Measurements from ENCODE around the gene MYO16.

MYO16 gene

GRCh38 chr13:109096101-109096500 lies 466.7 kb downstream of the MYO16 start:
- Mint-ChIP-seq H3K9me3 (peaks cover 15% of the 10 kb centered on the region), H3K4me1 (ENCODE audit: low read depth) (no peaks in the 10 kb centered on the region), H3K27me3 (peaks cover 10% of the 10 kb centered on the region), H3K4me3 (no peak overlapping the region), H3K27ac (no peak overlapping the region), H3K36me3 (ENCODE audit: low read depth) (no peaks in the 10 kb centered on the region)

DNA sequence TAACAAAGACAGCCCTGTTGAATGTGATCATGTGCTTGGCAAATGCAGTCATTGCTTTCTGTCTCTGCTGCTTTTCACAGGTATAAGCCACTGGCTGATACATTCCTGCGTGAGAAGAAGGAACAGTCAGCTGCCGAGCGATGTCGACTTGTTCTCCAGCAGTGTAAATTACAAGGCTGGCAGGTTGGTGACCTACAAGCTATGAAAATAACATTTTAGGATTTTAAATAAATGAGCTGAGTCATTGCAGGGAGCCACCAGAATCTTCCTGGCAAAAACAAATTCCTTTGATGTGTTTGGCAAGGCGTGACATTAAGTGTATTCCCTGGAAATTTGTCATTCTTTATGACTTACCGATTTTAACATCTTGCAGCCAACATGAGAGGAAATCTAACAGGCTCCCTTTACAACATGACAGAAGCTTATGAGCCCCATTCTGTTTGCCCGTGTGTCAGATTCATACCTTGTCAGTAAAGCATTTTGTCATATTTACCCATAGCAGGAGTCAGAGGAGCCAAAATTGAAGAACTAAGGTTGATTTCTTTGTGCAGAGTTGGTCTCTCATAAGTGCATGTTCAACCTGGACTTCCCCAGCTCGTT lies 471.4 kb downstream of the MYO16 start:
- H3K4me1 Mint-ChIP-seq (ENCODE audit: low read depth): no peaks in the 10 kb centered on the region
- H3K9me3 Mint-ChIP-seq: peaks cover 4% of the 10 kb centered on the region
- H3K36me3 Mint-ChIP-seq (ENCODE audit: low read depth): no peaks in the 10 kb centered on the region
- H3K4me3 Mint-ChIP-seq: no peak overlapping the region
- peaks cover 5% of the 10 kb centered on the region for H3K27me3 Mint-ChIP-seq
- no peak overlapping the region for H3K27ac Mint-ChIP-seq

- no peaks in the 10 kb centered on the region for H3K36me3 Mint-ChIP-seq (ENCODE audit: low read depth)
- H3K4me1 Mint-ChIP-seq (ENCODE audit: low read depth): no peaks in the 10 kb centered on the region
- H3K9me3 Mint-ChIP-seq: peaks cover 4% of the 10 kb centered on the region
- H3K27me3 Mint-ChIP-seq: peaks cover 9% of the 10 kb centered on the region
- no peak overlapping the region for H3K4me3 Mint-ChIP-seq
- H3K27ac Mint-ChIP-seq: no peak overlapping the region
Observed at GRCh38 chr13:109101550-109102144, 472.2 kb downstream of the MYO16 start.

DNA sequence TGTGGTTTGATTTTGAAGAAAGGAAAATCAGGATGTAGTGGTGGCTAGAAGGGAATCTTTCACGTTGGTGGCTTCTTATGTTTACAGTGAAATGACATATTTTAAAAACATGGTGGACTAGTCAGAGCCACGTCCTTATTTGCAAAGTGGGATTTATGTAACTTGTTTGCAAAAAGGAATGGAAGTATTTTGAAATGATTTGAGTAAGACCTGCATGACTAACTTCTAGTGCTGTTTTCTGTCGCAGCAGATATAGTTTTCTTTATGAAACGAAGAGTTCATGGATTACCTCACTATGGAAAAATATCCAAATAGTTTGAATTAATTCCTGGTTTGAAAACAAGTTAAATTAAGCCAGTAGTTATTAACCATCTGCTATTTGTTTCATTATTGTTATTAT lies 476.5 kb downstream of the MYO16 start:
- Mint-ChIP-seq H3K4me3 (no peak overlapping the region), H3K4me1 (ENCODE audit: low read depth) (no peaks in the 10 kb centered on the region), H3K36me3 (ENCODE audit: low read depth) (no peaks in the 10 kb centered on the region), H3K9me3 (no peaks in the 10 kb centered on the region), H3K27me3 (peaks cover 18% of the 10 kb centered on the region), H3K27ac (no peak overlapping the region)

- H3K4me1 Mint-ChIP-seq (ENCODE audit: low read depth): no peaks in the 10 kb centered on the region
- H3K27me3 Mint-ChIP-seq: peaks cover 15% of the 10 kb centered on the region
- no peaks in the 10 kb centered on the region for H3K9me3 Mint-ChIP-seq
- H3K27ac Mint-ChIP-seq: no peak overlapping the region
- no peak overlapping the region for H3K4me3 Mint-ChIP-seq
- H3K36me3 Mint-ChIP-seq (ENCODE audit: low read depth): no peaks in the 10 kb centered on the region
Observed at GRCh38 chr13:109110159-109110558, 480.7 kb downstream of the MYO16 start.

DNA sequence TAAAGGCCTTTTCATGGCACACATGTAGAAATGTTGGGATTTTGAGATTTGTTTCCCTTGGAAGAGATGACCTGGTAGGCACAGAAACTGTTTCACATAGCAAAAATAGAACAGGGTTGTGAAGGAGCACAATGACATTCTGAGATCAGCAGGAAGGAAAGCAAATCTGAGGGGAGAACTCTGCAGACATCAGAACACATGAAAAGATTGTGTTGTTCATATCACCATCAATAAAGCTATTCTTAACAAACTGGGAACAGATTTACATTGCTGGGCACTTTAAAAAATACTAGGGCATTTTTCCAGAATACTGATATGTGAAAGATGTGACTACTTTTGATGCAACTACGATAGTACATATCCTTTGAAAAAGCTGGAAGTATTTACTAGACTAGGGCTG lies 481.7 kb downstream of the MYO16 start:
- Mint-ChIP-seq H3K27me3 (peaks cover 15% of the 10 kb centered on the region), H3K36me3 (ENCODE audit: low read depth) (no peaks in the 10 kb centered on the region), H3K9me3 (no peaks in the 10 kb centered on the region), H3K4me3 (no peak overlapping the region), H3K4me1 (ENCODE audit: low read depth) (no peaks in the 10 kb centered on the region), H3K27ac (no peak overlapping the region)

DNA sequence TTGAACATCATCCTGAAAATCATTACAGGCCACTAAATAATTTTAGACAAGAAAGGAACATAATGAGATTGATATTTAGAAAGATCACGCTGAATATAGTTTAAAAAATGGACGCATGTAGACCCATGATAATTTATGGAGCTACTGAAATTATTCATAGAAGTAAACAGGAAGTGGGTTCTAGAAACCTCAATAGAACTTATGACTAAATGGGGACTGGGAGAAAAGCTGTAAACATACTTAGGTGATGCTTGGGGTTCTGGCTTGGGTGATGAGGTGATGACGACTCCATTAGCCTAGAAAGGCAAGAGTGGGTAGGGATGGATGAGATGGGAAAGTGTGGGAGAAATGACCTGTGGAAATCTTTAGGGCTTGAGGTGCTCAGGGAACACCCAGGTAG lies 484.0 kb downstream of the MYO16 start:
- Mint-ChIP-seq H3K27me3 (peaks cover 8% of the 10 kb centered on the region), H3K9me3 (no peaks in the 10 kb centered on the region), H3K4me3 (no peak overlapping the region), H3K4me1 (ENCODE audit: low read depth) (no peaks in the 10 kb centered on the region), H3K36me3 (ENCODE audit: low read depth) (no peaks in the 10 kb centered on the region), H3K27ac (no peak overlapping the region)

GRCh38 chr13:109114162-109114561 lies 484.8 kb downstream of the MYO16 start:
- H3K27me3 Mint-ChIP-seq: peaks cover 6% of the 10 kb centered on the region
- H3K4me3 Mint-ChIP-seq: no peak overlapping the region
- H3K36me3 Mint-ChIP-seq (ENCODE audit: low read depth): no peaks in the 10 kb centered on the region
- H3K4me1 Mint-ChIP-seq (ENCODE audit: low read depth): no peaks in the 10 kb centered on the region
- H3K9me3 Mint-ChIP-seq: no peaks in the 10 kb centered on the region
- H3K27ac Mint-ChIP-seq: no peak overlapping the region

GRCh38 chr13:109114991-109115390 lies 485.6 kb downstream of the MYO16 start:
- H3K4me1 Mint-ChIP-seq (ENCODE audit: low read depth): no peaks in the 10 kb centered on the region
- H3K9me3 Mint-ChIP-seq: no peaks in the 10 kb centered on the region
- no peaks in the 10 kb centered on the region for H3K36me3 Mint-ChIP-seq (ENCODE audit: low read depth)
- no peak overlapping the region for H3K27ac Mint-ChIP-seq
- H3K4me3 Mint-ChIP-seq: no peak overlapping the region
- H3K27me3 Mint-ChIP-seq: peaks cover 5% of the 10 kb centered on the region

GRCh38 chr13:109118521-109118920 lies 489.1 kb downstream of the MYO16 start:
- no peaks in the 10 kb centered on the region for H3K9me3 Mint-ChIP-seq

GRCh38 chr13:109119896-109120295 lies 490.5 kb downstream of the MYO16 start:
- H3K36me3 Mint-ChIP-seq (ENCODE audit: low read depth): no peaks in the 10 kb centered on the region
- no peak overlapping the region for H3K4me3 Mint-ChIP-seq
- no peaks in the 10 kb centered on the region for H3K4me1 Mint-ChIP-seq (ENCODE audit: low read depth)
- H3K27me3 Mint-ChIP-seq: peaks cover 4% of the 10 kb centered on the region
- H3K27ac Mint-ChIP-seq: no peak overlapping the region
- H3K9me3 Mint-ChIP-seq: no peaks in the 10 kb centered on the region

More at GRCh38 chr13:109118521-109118920, 489.1 kb downstream of the MYO16 start:
- H3K4me3 Mint-ChIP-seq: no peak overlapping the region
- no peaks in the 10 kb centered on the region for H3K4me1 Mint-ChIP-seq (ENCODE audit: low read depth)
- H3K27me3 Mint-ChIP-seq: peaks cover 4% of the 10 kb centered on the region
- H3K36me3 Mint-ChIP-seq (ENCODE audit: low read depth): no peaks in the 10 kb centered on the region
- H3K27ac Mint-ChIP-seq: no peak overlapping the region

DNA sequence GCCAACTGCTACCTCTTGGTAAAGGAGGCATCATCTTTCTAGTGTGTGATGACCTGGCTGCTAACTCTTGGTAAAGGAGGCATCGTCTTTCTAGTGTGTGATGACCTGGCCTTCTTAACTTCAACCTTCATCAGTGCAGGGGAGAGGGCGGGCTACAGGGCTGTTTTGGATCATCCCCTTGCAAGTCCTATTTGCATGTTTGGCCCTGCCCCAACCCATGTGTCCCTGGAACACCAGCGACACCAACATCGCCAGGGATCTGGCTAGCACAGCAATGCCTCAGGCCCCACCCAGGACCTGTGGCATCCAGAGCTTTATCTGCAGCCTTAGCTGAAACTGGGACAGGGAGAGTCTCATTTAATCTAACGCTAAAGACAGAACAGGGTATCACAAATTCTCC lies 492.4 kb downstream of the MYO16 start:
- Mint-ChIP-seq H3K4me1 (ENCODE audit: low read depth) (no peaks in the 10 kb centered on the region), H3K4me3 (no peak overlapping the region), H3K36me3 (ENCODE audit: low read depth) (no peaks in the 10 kb centered on the region), H3K27me3 (peaks cover 9% of the 10 kb centered on the region), H3K9me3 (no peaks in the 10 kb centered on the region), H3K27ac (no peak overlapping the region)

DNA sequence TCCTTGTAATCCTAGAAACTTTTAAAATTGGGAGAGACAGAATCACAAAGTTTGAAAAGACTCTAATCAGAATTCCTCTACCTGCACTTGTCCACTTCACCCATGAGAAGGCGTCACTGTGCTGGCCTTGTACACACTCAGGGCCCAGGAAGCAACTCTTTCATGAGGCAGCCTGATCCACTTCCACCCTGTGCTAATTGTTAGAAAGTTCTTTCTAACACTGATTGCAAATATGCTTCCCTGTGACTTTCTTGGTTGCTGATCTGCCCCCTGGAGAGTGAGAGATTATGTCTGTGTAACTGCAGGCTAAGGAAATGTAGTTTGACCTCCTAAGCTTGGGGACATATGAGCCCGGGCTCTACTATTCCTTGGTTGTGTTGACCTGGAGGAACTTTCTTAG lies 494.6 kb downstream of the MYO16 start:
- Mint-ChIP-seq H3K4me1 (ENCODE audit: low read depth) (no peaks in the 10 kb centered on the region), H3K36me3 (ENCODE audit: low read depth) (no peaks in the 10 kb centered on the region), H3K9me3 (no peaks in the 10 kb centered on the region), H3K4me3 (no peak overlapping the region), H3K27ac (no peak overlapping the region), H3K27me3 (peaks cover 9% of the 10 kb centered on the region)

DNA sequence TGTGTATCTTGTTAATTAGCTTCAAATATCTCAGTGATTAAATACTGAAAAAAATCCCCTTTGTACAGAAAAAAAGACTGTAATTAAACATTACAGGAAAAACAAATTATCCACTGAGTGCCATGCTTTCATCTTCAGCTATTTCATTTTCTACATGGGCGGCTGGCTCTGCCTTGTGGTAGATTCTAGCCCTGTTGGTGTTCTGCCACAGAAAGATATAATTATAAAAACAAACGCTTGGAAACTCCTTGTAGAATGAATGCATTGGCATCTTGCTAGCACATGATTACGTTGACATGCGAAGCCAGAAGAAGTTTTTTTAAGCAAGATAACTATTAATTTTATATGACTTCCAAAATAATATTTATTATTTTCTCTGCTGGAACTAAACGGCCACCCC lies 496.8 kb downstream of the MYO16 start:
- H3K4me3 Mint-ChIP-seq: no peak overlapping the region
- peaks cover 3% of the 10 kb centered on the region for H3K4me1 Mint-ChIP-seq (ENCODE audit: low read depth)
- H3K27me3 Mint-ChIP-seq: peaks cover 13% of the 10 kb centered on the region
- no peaks in the 10 kb centered on the region for H3K9me3 Mint-ChIP-seq
- no peak overlapping the region for H3K27ac Mint-ChIP-seq
- no peaks in the 10 kb centered on the region for H3K36me3 Mint-ChIP-seq (ENCODE audit: low read depth)

DNA sequence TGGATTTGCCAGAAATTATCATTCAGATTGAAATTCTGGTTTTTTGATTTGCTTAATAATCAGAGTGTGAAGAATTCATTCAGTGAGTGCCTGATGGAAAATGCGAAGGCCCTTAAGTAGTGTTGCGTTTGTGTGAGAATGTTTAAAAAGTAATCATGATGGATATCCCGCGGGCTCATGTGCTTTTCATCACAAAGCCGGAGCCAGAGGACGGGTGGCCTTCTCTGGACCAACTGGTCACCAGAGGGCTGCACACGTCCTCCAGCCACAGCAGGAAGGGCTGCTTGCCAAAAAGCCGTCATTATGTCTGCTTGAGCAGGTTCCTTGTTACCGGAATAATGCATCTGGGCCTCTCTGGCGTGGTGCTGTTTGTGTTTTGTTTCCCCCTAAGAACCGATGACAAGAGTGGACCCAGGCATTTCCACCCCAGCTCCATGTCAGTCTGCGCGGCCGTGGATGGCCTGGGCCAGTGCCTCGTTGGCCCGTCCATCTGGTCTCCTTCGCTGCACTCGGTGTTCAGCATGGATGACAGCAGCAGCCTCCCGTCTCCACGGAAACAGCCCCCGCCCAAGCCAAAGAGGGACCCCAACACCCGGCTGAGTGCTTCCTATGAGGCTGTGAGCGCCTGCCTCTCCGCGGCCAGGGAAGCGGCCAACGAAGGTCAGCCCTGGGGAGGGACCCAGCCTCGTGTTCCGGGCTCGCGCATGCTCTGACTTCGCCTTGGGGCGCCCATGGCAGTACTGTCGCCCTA lies 497.7 kb downstream of the MYO16 start:
- H3K27ac Mint-ChIP-seq: no peak overlapping the region
- H3K4me3 Mint-ChIP-seq: no peak overlapping the region
- no peaks in the 10 kb centered on the region for H3K36me3 Mint-ChIP-seq (ENCODE audit: low read depth)
- H3K27me3 Mint-ChIP-seq: peaks cover 13% of the 10 kb centered on the region
- H3K4me1 Mint-ChIP-seq (ENCODE audit: low read depth): peaks cover 9% of the 10 kb centered on the region
- H3K9me3 Mint-ChIP-seq: no peaks in the 10 kb centered on the region

Measured in stimulated activated naive CD8-positive, alpha-beta T cell treated with anti-CD3 and anti-CD28 coated beads, Interleukin-15, Interleukin-2, amounts not matched to agents 100 ng/mL and 50 ng/mL, for 24 hours (primary cell).